HCT116 (cell line): ENCODE data around the gene LYPD6. TPM values are rescaled to one million over a fixed set of nuclear protein-coding genes. Genes with fewer than 3 reads are reported as not detected.

Experiments
- ATAC-seq: fragments of 200-7000 bp; cut with Tn5 transposase; 2 replicates; pipeline ENCODE4 v1.9.1; 2020; ENCODE audit warnings: mild to moderate bottlenecking, moderate library complexity
- BruUV-seq: library from RNA; stranded (reverse); fragments of 400-500 nt; replicated peaks from 2 replicates; lab custom pipeline; 2021; lab: Mats Ljungman, UMichigan
- CTCF ChIA-PET: fragments of 300-600 bp; sonication (Branson Sonifier 250); formaldehyde crosslinking; loops from one replicate; lab custom pipeline; 2021; ENCODE audit warnings: antibody characterized with exemption; lab: Charles Lee
- POLR2A ChIA-PET: fragments of 300-600, 350-600 bp; sonication (Branson Sonifier 250); formaldehyde crosslinking; loops from one replicate; lab custom pipeline; 2021; ENCODE audit warnings: antibody characterized with exemption; lab: Charles Lee
- RAD21 ChIA-PET, 2 experiments: fragments of 300-600 bp; sonication (Branson Sonifier 250); formaldehyde crosslinking; loops; one replicate each; lab custom pipeline; 2023; ENCODE audit warnings: low total read pairs in 2 of 2; ENCODE audit not compliant: uncharacterized antibody in 2 of 2, unreplicated experiment in 2 of 2, low non-redundant PET in 1 of 2; lab: Charles Lee
- DNase-seq: peaks from one replicate; pipeline ENCODE4 v3.0.0-alpha.2; 2010; ENCODE audit warnings: low read depth, low spot score
- H2AFZ ChIP-seq: fragments of 200-600 bp; shearing (Covaris generic), sonication (generic); 2 replicates; pipeline ENCODE4 v1.6.1; 2017; ENCODE audit warnings: low read depth, mixed run types, mixed read lengths, antibody characterized with exemption, low read length; ENCODE audit not compliant: poor library complexity, severe bottlenecking
- H3K27ac ChIP-seq: 2 replicates; pipeline ENCODE4 v1.5.1; 2012; ENCODE audit warnings: low read depth, low read length
- H3K27me3 ChIP-seq: fragments of 200-600 bp; sonication (generic); 2 replicates; pipeline ENCODE4 v1.6.1; 2016; ENCODE audit warnings: mixed run types, low read length, mixed read lengths; ENCODE audit not compliant: insufficient read depth
- H3K36me3 ChIP-seq, 2 experiments: fragments of 200-500 bp in 1 of 2; fragments of 200-600 bp in 1 of 2; sonication (Bioruptor generic) in 1 of 2; sonication (generic) in 1 of 2; 2 replicates each; pipeline versions ENCODE4 v1.5.1 to v1.6.1; 2014 to 2016; ENCODE audit warnings: low read length in 2 of 2, inconsistent platforms in 1 of 2, mixed read lengths in 1 of 2, mixed run types in 1 of 2; ENCODE audit not compliant: insufficient read depth in 2 of 2, control insufficient read depth in 1 of 2
- H3K4me1 ChIP-seq, 2 experiments: fragments of 200-600 bp in 1 of 2; sonication (generic) in 1 of 2; 2 replicates each; pipeline versions ENCODE4 v1.5.1 to v1.6.1; 2012 to 2017; ENCODE audit warnings: low read length in 2 of 2, inconsistent platforms in 1 of 2, mild to moderate bottlenecking in 1 of 2, mixed read lengths in 1 of 2, mixed run types in 1 of 2, moderate library complexity in 1 of 2; ENCODE audit not compliant: insufficient read depth in 2 of 2, control insufficient read depth in 1 of 2
- H3K4me2 ChIP-seq: fragments of 200-600 bp; sonication (generic); 2 replicates; pipeline ENCODE4 v1.6.1; 2017; ENCODE audit warnings: mixed run types, low read length, mixed read lengths
- H3K4me3 ChIP-seq, 2 experiments: fragments of 200-600 bp in 1 of 2; sonication (generic) in 1 of 2; replicated peaks in 1 of 2; 2 replicates each; pipeline ENCODE4 v1.5.1; 2011 to 2016; ENCODE audit warnings: low read length in 2 of 2, control low read depth in 1 of 2, low read depth in 1 of 2, mild to moderate bottlenecking in 1 of 2, mixed read lengths in 1 of 2, mixed run types in 1 of 2
- H3K79me2 ChIP-seq: fragments of 200-600 bp; sonication (generic); 2 replicates; pipeline ENCODE4 v1.6.1; 2017; ENCODE audit warnings: mild to moderate bottlenecking, mixed run types, low read length, moderate library complexity, mixed read lengths; ENCODE audit not compliant: insufficient read depth
- H3K9ac ChIP-seq: fragments of 200-600 bp; sonication (generic); 2 replicates; pipeline ENCODE4 v1.6.1; 2016; ENCODE audit warnings: low read length, mixed read lengths
- H3K9me2 ChIP-seq: fragments of 200-600 bp; sonication (generic), shearing (Covaris generic); 2 replicates; pipeline ENCODE4 v1.6.1; 2017; ENCODE audit warnings: mixed run types, mild to moderate bottlenecking, moderate library complexity; ENCODE audit not compliant: insufficient read depth
- H3K9me3 ChIP-seq, 2 experiments: fragments of 200-500 bp in 1 of 2; fragments of 200-600 bp in 1 of 2; sonication (Bioruptor generic) in 1 of 2; sonication (generic) in 1 of 2; 2 replicates each; pipeline ENCODE4 v1.6.1; 2014 to 2017; ENCODE audit warnings: low read length in 2 of 2, mixed read lengths in 2 of 2, inconsistent platforms in 1 of 2, low read depth in 1 of 2, mild to moderate bottlenecking in 1 of 2, mixed run types in 1 of 2, moderate library complexity in 1 of 2; ENCODE audit not compliant: control insufficient read depth in 1 of 2, insufficient read depth in 1 of 2
- H4K20me1 ChIP-seq: fragments of 200-600 bp; sonication (generic), shearing (Covaris generic); 2 replicates; pipeline ENCODE4 v1.6.1; 2017; ENCODE audit warnings: mixed run types, mild to moderate bottlenecking, moderate library complexity; ENCODE audit not compliant: insufficient read depth
- CBX3 ChIP-seq: IDR thresholded peaks from 2 replicates; pipeline ENCODE4 v1.6.1; 2012; ENCODE audit warnings: low read depth
- CEBPB ChIP-seq: IDR thresholded peaks from 2 replicates; pipeline ENCODE4 v1.6.1; 2012; ENCODE audit warnings: low read depth
- ELF1 ChIP-seq: IDR thresholded peaks from 2 replicates; pipeline ENCODE4 v1.6.1; 2012; ENCODE audit warnings: low read depth, borderline replicate concordance
- EZH2 ChIP-seq: fragments of 200-600 bp; sonication (generic); IDR thresholded peaks from 2 replicates; pipeline ENCODE4 v1.6.1; 2017; ENCODE audit warnings: antibody characterized with exemption, mixed run types
- EZH2phosphoT487 ChIP-seq: fragments of 200-600 bp; IDR thresholded peaks from 2 replicates; pipeline ENCODE4 v1.6.1; 2018; ENCODE audit warnings: antibody characterized with exemption, borderline replicate concordance
- POLR2AphosphoS5 ChIP-seq: IDR thresholded peaks from 2 replicates; pipeline ENCODE4 v1.6.1; 2011; ENCODE audit warnings: mild to moderate bottlenecking, low read depth, low read length, moderate library complexity
- SIN3A ChIP-seq: IDR thresholded peaks from 2 replicates; pipeline ENCODE4 v1.6.1; 2012; ENCODE audit warnings: low read depth
- SP1 ChIP-seq: IDR thresholded peaks from 2 replicates; pipeline ENCODE4 v1.6.1; 2012; ENCODE audit warnings: low read depth
- TCF7L2 ChIP-seq: IDR thresholded peaks from 2 replicates; pipeline ENCODE4 v1.7.0; 2011; ENCODE audit warnings: borderline replicate concordance, inconsistent platforms; ENCODE audit not compliant: insufficient read depth, insufficient read length; ENCODE audit errors: extremely low read depth
- YY1 ChIP-seq: IDR thresholded peaks from 2 replicates; pipeline ENCODE4 v1.6.1; 2011; ENCODE audit warnings: low read length, low read depth, moderate library complexity, mild to moderate bottlenecking; ENCODE audit not compliant: insufficient replicate concordance; ENCODE audit errors: extremely low read depth
- ZFX ChIP-seq: fragments of 450-650 bp; IDR thresholded peaks from 2 replicates; pipeline ENCODE4 v1.6.1; 2017
- intact Hi-C: fragments of 100-400 bp; cut with micrococcal nuclease; formaldehyde crosslinking; loops from 2 replicates; pipeline ENCODE4 v1.10.0; 2022
- total RNA-seq: library from RNA; stranded (reverse); gene quantifications from one replicate; pipeline ENCODE4 v1.2.1, GENCODE V29; 2021; ENCODE audit not compliant: unreplicated experiment
- TF ChIP-seq, protein P1 (sequence below), 3 experiments: fragments of 200-600 bp in 1 of 3; sonication (generic) in 1 of 3; IDR thresholded peaks in 2 of 3; conservative IDR thresholded peaks in 1 of 3; 2 replicates each; pipeline ENCODE4 v1.5.1; 2012 to 2017; ENCODE audit warnings: low read depth in 2 of 3, low read length in 2 of 3, antibody characterized with exemption in 1 of 3, borderline replicate concordance in 1 of 3, control low read depth in 1 of 3, mild to moderate bottlenecking in 1 of 3, mixed read lengths in 1 of 3, mixed run types in 1 of 3, moderate library complexity in 1 of 3; ENCODE audit not compliant: insufficient read depth in 1 of 3
- TF ChIP-seq, protein P2 (sequence below): IDR thresholded peaks from 2 replicates; pipeline ENCODE4 v1.6.1; 2012

LYPD6 gene
- total RNA-seq, 1 experiment from 2014 or later: 3.0 TPM

- intact Hi-C loops: no loop called here
- Histone ChIP-seq H3K4me3 (peak overlapping the region; percentile 65 to 69), H3K4me1 (peaks cover 6 to 14% of the 10 kb centered on the region in 2 experiments; a peak in 2 of 4 replicates), H3K27me3 (no peaks in the 10 kb centered on the region), H3K36me3 (no peaks in the 10 kb centered on the region), H3K9me2 (no peaks in the 10 kb centered on the region), H3K9ac (peak overlapping the region; percentile 54), H3K27ac (peak overlapping the region; percentile 6; the same call in 1 of the 2 replicates), H2AFZ (peak overlapping the region; percentile 60), H3K79me2 (no peaks in the 10 kb centered on the region), H3K4me2 (peak overlapping the region; percentile 91), H4K20me1 (no peaks in the 10 kb centered on the region), H3K9me3 (no peaks in the 10 kb centered on the region)
- no TSS peak for BruUV-seq
- CTCF ChIA-PET: no interaction called here
- TF ChIP-seq CBX3: no peak
- TF ChIP-seq, protein P1, sequence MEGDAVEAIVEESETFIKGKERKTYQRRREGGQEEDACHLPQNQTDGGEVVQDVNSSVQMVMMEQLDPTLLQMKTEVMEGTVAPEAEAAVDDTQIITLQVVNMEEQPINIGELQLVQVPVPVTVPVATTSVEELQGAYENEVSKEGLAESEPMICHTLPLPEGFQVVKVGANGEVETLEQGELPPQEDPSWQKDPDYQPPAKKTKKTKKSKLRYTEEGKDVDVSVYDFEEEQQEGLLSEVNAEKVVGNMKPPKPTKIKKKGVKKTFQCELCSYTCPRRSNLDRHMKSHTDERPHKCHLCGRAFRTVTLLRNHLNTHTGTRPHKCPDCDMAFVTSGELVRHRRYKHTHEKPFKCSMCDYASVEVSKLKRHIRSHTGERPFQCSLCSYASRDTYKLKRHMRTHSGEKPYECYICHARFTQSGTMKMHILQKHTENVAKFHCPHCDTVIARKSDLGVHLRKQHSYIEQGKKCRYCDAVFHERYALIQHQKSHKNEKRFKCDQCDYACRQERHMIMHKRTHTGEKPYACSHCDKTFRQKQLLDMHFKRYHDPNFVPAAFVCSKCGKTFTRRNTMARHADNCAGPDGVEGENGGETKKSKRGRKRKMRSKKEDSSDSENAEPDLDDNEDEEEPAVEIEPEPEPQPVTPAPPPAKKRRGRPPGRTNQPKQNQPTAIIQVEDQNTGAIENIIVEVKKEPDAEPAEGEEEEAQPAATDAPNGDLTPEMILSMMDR (IDR thresholded peaks at IDR 0.05 in 2 of 3, conservative IDR thresholded peaks at IDR 0.05 in 1 of 3; ENCODE audit: borderline replicate concordance in 1 of 3, insufficient read depth in 1 of 3, low read depth in 2 of 3, low read length in 2 of 3): no peak
- TF ChIP-seq CEBPB: no peak
- TF ChIP-seq POLR2AphosphoS5: no peak
- no peak for TF ChIP-seq TCF7L2
- no peak for TF ChIP-seq EZH2
- TF ChIP-seq, protein P2, sequence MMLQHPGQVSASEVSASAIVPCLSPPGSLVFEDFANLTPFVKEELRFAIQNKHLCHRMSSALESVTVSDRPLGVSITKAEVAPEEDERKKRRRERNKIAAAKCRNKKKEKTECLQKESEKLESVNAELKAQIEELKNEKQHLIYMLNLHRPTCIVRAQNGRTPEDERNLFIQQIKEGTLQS: no peak
- TF ChIP-seq ELF1: no peak
- TF ChIP-seq SIN3A: no peak
- no peak for TF ChIP-seq EZH2phosphoT487
- TF ChIP-seq ZFX: no peak
- no peak for TF ChIP-seq SP1
- no peak for TF ChIP-seq YY1
- DNase-seq: no peak
- RAD21 ChIA-PET: no interaction called here
- POLR2A ChIA-PET: no interaction called here
- ATAC-seq: no peak
These were observed 625 bp downstream of the LYPD6 start for GRCh38 chr2:149331023-149331400.
